ENCODE data around the gene CRELD1. TPM values are rescaled to one million over a fixed set of nuclear protein-coding genes. Genes with fewer than 3 reads are reported as not detected.
"Not testable (repeated sequence)": the region's sequence is repeated elsewhere in the genome, so short reads cannot be mapped to it uniquely, and the experiment has no call there.

Gene CRELD1, protein sequence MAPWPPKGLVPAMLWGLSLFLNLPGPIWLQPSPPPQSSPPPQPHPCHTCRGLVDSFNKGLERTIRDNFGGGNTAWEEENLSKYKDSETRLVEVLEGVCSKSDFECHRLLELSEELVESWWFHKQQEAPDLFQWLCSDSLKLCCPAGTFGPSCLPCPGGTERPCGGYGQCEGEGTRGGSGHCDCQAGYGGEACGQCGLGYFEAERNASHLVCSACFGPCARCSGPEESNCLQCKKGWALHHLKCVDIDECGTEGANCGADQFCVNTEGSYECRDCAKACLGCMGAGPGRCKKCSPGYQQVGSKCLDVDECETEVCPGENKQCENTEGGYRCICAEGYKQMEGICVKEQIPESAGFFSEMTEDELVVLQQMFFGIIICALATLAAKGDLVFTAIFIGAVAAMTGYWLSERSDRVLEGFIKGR
- total RNA-seq = 22.9 and 24.0 TPM in 2 replicates

DNA sequence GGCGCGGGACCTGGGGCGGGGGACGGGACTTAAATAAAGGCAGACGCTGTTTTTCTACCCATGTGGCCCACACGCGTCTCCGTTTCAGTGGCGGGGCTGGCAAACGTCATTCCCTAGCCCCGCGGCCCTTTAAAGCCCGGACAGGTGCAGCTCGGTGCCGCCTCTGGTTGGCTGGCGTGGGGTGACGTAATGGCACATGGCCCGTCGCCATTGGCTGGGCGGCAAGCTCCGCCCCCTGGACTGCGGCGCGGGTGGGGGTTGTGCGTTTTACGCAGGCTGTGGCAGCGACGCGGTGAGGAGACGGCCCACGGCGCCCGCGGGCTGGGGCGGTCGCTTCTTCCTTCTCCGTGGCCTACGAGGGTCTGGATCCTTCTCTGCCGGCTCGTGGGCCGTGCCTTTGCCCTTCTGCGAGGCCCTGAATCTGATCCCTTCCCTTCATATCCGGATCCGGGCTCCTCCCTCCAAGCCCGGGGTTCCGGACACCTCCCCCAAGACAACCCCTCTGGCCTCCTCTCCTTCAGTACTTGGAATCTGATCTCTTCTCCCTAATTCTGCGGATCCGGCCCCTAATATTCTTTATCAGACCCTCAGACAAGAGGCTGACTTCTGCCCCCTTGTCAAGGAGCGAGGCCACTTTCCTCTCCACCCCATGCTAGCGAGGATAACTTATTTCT lies at the start of gene CRELD1:
TSS of gene CRELD1 (plus strand) at position 274 of the 674 bp plus-strand sequence. CDS start 605 bp downstream, outside the sequence.
- intact Hi-C loops (cut with micrococcal nuclease) = loop anchor here (1.0 to 10.0 kb wide), 11 partner anchors 13 to 389 kb away; partner anchors contain the start of genes ARPC4, BRPF1, EMC3 and FANCD2
- H3K27ac Mint-ChIP-seq = peak within 1 kb of the TSS; percentile 90
- peak; percentile 96 for DNase-seq (ENCODE audit: low spot score)
- H3K4me3 Mint-ChIP-seq (ENCODE audit: low read depth) = peak within 1 kb of the TSS; percentile 98
- H3K4me1 Mint-ChIP-seq (ENCODE audit: low read depth) = peaks cover 29% of the 10 kb centered on the region
- no peaks in the 10 kb centered on the region for H3K9me3 Mint-ChIP-seq
- H3K36me3 Mint-ChIP-seq (ENCODE audit: low read depth) = peaks cover 23% of the 10 kb centered on the region
- H3K27me3 Mint-ChIP-seq (ENCODE audit: low read depth) = no peaks in the 10 kb centered on the region

DNA sequence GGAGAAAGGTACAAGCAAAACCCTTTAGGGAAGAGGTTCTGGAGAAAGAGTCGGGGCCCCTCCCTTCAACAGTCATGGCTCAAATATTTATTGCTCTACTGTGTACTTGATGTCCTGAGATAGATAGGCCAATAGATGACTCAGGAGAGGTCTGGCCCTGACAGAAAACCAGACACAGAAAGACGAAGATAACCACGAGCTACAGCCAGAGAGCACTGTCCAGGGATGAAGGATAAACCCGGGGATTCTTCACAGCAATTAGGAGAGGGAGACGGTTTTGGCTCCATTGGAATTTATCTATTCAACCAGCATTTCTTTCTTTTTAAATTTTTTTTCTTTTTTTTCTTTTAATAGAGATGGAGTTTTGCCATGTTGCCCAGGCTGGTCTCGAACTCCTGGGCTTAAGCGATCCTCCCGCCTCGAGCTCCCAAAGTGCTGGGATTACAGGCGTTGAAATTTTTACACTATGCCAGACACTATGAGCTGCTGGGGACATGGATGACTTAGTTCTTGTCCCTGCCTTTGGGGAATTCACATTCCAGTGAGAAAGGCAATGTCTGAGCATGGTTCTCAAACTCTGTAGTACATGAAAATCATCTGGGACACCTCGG lies 49.0 kb upstream of the CRELD1 start:
- H3K9me3 Mint-ChIP-seq = no peaks in the 10 kb centered on the region
- no peak overlapping the region for H3K4me3 Mint-ChIP-seq (ENCODE audit: low read depth)
- DNase-seq (ENCODE audit: low spot score) = no peak
- peaks cover 3% of the 10 kb centered on the region for H3K27me3 Mint-ChIP-seq (ENCODE audit: low read depth)
- no peaks in the 10 kb centered on the region for H3K36me3 Mint-ChIP-seq (ENCODE audit: low read depth)
- intact Hi-C loops (cut with micrococcal nuclease) = no loop called here
- peaks cover 3% of the 10 kb centered on the region for H3K4me1 Mint-ChIP-seq (ENCODE audit: low read depth)
- H3K27ac Mint-ChIP-seq = no peak overlapping the region

DNA sequence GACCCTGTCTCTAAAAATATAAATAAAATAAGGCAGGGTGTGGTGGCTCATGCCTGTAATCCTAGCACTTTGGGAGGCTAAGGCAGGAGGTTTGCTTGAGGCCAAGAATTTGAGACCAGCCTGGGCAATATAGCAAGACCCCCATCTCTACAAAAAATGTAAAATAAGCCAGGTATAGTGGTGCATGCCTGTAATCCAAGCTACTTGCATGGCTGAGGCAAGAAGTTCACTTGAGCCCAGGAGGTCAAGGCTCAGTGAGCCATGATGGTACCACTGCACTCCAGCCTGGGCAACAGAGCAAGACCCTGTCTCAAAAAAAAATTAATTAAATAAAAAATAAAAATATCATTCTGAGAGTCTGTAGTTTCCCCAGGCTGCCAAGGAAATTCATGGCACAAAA lies 47.3 kb upstream of the CRELD1 start:
- H3K4me3 Mint-ChIP-seq (ENCODE audit: low read depth) = no peak overlapping the region
- intact Hi-C loops (cut with micrococcal nuclease) = no loop called here
- no peaks in the 10 kb centered on the region for H3K9me3 Mint-ChIP-seq
- peaks cover 3% of the 10 kb centered on the region for H3K27me3 Mint-ChIP-seq (ENCODE audit: low read depth)
- H3K27ac Mint-ChIP-seq = no peak overlapping the region
- H3K4me1 Mint-ChIP-seq (ENCODE audit: low read depth) = peaks cover 4% of the 10 kb centered on the region
- no peak for DNase-seq (ENCODE audit: low spot score)
- H3K36me3 Mint-ChIP-seq (ENCODE audit: low read depth) = peaks cover 7% of the 10 kb centered on the region

DNA sequence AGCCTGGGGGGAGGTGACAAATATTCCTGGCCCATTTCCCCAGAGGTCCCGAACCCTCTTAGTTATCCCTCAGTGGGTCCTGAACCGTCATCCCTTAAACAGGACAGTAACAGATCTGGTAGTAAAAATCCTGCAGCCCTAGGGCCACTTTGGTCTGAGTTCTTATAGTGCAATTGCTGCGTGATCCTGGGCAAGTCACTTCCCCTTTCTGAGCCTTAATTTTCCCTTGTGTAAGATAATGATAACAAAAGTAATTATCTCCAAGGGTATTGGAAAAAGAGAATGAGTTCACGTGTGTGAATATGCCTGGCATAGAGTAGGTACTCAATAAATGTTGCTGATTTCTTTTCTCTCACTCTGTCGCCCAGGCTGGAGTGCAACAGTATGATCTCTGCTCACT lies 46.2 kb upstream of the CRELD1 start:
- Mint-ChIP-seq H3K36me3 (ENCODE audit: low read depth) (peaks cover 14% of the 10 kb centered on the region), H3K9me3 (no peaks in the 10 kb centered on the region), H3K4me1 (ENCODE audit: low read depth) (peaks cover 9% of the 10 kb centered on the region), H3K27ac (no peak overlapping the region), H3K4me3 (ENCODE audit: low read depth) (no peak overlapping the region), H3K27me3 (ENCODE audit: low read depth) (peaks cover 3% of the 10 kb centered on the region)
- intact Hi-C loops (cut with micrococcal nuclease) = no loop called here
- no peak for DNase-seq (ENCODE audit: low spot score)

DNA sequence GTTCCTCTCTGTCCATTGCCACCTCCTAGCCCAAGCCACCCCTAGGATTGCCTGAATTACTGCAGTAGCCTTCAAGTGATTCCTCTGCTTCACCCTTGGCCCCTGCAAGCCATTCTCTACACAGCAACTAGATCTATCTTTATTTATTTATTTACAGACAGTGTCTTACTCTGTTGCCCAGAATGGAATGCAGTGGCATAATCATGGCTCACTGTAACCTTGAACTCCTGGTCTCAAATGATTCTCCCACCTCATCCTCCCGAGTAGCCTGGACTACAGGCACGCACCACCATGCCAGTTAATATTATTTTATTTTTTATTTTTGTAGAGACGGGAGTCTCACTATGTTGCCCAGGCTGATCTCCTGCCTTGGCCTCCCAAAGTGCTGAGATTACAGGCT lies 45.1 kb upstream of the CRELD1 start:
- intact Hi-C loops (cut with micrococcal nuclease) = no loop called here
- H3K4me3 Mint-ChIP-seq (ENCODE audit: low read depth) = no peak overlapping the region

DNA sequence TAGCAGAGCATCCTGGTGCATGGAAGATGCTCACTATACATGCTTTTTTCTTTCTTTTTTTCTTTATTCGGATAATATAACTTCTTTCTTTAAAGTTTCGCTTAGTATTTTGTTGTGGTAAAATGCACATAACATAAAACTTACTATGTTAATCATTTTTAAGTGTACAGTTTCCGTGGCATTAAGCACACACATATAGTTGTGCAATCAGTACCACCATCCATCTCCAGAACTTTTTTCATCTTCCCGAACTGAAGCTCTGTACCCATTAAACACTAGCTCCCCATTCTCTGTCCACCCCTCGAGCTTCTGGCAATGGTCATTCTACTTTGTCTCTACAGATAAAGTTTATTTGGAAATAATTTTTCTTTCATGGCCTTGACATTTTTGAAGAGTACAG lies 44.2 kb upstream of the CRELD1 start:
- Mint-ChIP-seq H3K27ac (no peak overlapping the region), H3K36me3 (ENCODE audit: low read depth) (peaks cover 32% of the 10 kb centered on the region), H3K4me1 (ENCODE audit: low read depth) (peaks cover 25% of the 10 kb centered on the region), H3K9me3 (no peaks in the 10 kb centered on the region), H3K4me3 (ENCODE audit: low read depth) (no peak overlapping the region), H3K27me3 (ENCODE audit: low read depth) (no peaks in the 10 kb centered on the region)
- no peak for DNase-seq (ENCODE audit: low spot score)
- intact Hi-C loops (cut with micrococcal nuclease) = no loop called here

More for the DNA sequence above, 45.1 kb upstream of the CRELD1 start:
- peaks cover 3% of the 10 kb centered on the region for H3K27me3 Mint-ChIP-seq (ENCODE audit: low read depth)
- H3K36me3 Mint-ChIP-seq (ENCODE audit: low read depth) = peaks cover 24% of the 10 kb centered on the region
- no peak for DNase-seq (ENCODE audit: low spot score)
- no peak overlapping the region for H3K27ac Mint-ChIP-seq
- no peaks in the 10 kb centered on the region for H3K9me3 Mint-ChIP-seq
- H3K4me1 Mint-ChIP-seq (ENCODE audit: low read depth) = peaks cover 17% of the 10 kb centered on the region

DNA sequence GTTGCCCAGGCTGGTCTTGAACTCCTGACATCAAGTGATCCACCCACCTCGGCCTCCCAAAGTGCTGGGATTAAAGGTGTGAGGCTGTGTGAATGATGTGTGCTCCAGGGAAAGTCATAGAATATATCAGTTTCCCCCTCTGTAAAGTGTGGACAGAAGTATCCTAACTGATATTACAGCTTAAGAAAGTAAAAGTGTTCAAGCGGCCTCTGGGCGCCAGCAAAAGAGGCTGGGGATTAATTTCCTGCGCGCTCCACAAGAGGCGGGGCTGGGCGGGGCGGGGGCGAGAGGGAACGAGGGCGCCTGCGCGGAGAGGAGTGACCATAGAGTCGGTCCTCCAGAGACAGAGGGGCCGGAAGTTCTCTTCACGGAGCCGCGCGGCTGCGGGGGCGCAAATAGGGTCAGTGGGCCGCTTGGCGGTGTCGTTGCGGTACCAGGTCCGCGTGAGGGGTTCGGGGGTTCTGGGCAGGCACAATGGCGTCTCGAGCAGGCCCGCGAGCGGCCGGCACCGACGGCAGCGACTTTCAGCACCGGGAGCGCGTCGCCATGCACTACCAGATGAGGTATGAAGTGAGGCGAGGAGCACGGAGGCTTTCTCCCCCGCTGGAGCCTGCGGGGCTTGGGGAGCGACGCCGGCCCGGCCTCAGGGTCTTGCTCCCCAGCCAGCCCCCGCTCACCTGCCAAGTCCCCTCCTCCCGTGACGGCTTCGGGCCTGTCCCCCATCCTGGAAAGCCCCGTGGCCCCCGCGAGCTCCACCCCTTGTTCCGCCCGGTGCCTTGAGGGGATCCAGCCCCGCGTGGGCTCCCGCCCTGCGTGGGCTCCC lies 43.2 kb upstream of the CRELD1 start, which contains the start of gene JAGN1:
TSS of gene JAGN1 (plus strand) at position 362 of the 823 bp plus-strand sequence. CDS start at position 475, 113 bp downstream.
- intact Hi-C loops (cut with micrococcal nuclease) = loop anchor here (1.0 to 5.0 kb wide), 7 partner anchors 13 to 547 kb away; partner anchors contain the start of genes BRPF1, CRELD1, RPUSD3 and SETD5
- Mint-ChIP-seq H3K4me3 (ENCODE audit: low read depth) (peak within 1 kb of the TSS; percentile 97), H3K9me3 (no peaks in the 10 kb centered on the region), H3K27me3 (ENCODE audit: low read depth) (no peaks in the 10 kb centered on the region), H3K27ac (peak within 1 kb of the TSS; percentile 99), H3K4me1 (ENCODE audit: low read depth) (peaks cover 31% of the 10 kb centered on the region), H3K36me3 (ENCODE audit: low read depth) (peaks cover 39% of the 10 kb centered on the region)
- DNase-seq (ENCODE audit: low spot score) = peak; percentile 83

DNA sequence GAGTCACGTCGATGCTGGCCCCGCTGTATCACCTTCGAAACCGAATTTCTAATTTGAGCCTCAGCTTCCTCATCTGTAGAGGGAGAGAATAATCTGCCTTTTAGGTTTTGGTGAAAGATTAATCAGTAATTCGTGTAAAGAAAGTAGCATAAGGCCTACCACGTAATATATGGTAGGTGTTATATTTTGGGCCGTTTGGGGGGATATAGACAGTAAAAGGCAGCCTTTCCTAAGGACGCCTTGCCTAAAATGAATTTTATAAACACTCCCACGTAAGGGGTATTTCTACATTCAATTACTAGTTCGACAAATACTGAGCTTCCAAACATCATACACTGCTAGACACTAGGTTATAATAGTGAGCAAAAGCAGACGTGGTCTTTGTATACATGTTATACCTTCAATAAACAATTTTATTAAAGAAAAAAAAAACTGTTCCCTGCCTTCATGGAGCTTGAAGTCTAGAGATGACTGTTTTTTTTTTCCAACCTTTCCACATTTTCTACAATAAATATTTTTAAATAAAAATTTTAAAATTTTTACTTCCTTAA lies 42.5 kb upstream of the CRELD1 start:
- no peak for DNase-seq (ENCODE audit: low spot score)
- intact Hi-C loops (cut with micrococcal nuclease) = loop anchor here (2.0 to 5.0 kb wide), 4 partner anchors 24 to 546 kb away; partner anchors contain the start of genes RPUSD3 and SETD5
- Mint-ChIP-seq H3K36me3 (ENCODE audit: low read depth) (peaks cover 41% of the 10 kb centered on the region), H3K4me3 (ENCODE audit: low read depth) (peak overlapping the region; percentile 97), H3K27me3 (ENCODE audit: low read depth) (no peaks in the 10 kb centered on the region), H3K9me3 (no peaks in the 10 kb centered on the region), H3K27ac (peak overlapping the region; percentile 99), H3K4me1 (ENCODE audit: low read depth) (peaks cover 33% of the 10 kb centered on the region)

DNA sequence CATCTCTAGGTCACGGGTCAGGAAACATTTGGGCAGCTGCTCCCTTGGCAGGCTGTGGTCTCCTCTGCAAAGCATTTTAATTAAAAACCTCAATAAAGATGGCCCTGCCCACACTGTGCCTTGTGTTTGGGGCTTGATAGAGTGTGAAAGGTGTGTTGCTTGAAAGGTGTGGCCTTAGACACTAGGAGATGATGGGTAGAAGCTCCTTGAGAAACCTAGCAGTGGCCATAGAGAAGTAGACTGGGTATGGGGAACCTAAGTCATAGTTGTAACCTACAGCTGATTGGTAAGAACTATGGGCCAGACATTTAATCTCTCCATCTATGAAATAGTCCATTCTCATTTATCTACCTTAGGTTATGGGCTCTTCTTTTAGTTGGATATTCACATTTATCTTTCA lies 39.9 kb upstream of the CRELD1 start:
- Mint-ChIP-seq H3K36me3 (ENCODE audit: low read depth) (peaks cover 45% of the 10 kb centered on the region), H3K4me3 (ENCODE audit: low read depth) (no peak overlapping the region), H3K27me3 (ENCODE audit: low read depth) (no peaks in the 10 kb centered on the region), H3K9me3 (no peaks in the 10 kb centered on the region), H3K4me1 (ENCODE audit: low read depth) (peaks cover 33% of the 10 kb centered on the region), H3K27ac (peak overlapping the region; percentile 26)
- intact Hi-C loops (cut with micrococcal nuclease) = loop anchor here (5.0 kb wide), 2 partner anchors 496 to 544 kb away; partner anchors contain the start of gene SETD5
- no peak for DNase-seq (ENCODE audit: low spot score)

DNA sequence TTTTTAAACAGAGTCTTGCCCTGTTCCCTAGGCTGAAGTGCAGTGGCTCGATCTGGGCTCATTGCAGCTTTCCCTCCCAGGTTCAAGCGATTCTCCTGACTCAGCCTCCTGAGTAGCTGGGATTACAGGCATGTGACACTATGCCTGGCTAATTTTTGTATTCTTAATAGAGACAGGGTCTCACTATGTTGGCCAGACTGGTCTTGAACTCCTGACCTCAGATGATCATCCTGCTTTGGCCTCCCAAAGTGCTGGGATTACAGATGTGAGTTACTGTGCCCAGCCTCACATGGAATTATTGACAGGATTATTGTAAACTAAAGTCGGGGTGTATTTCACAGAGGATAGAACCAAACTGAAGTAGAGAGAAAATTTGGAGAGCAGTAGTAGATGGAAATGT lies 37.9 kb upstream of the CRELD1 start:
- Mint-ChIP-seq H3K36me3 (ENCODE audit: low read depth) (peaks cover 42% of the 10 kb centered on the region), H3K4me1 (ENCODE audit: low read depth) (peaks cover 29% of the 10 kb centered on the region)
- H3K27ac Mint-ChIP-seq; intact Hi-C loops (cut with micrococcal nuclease); H3K4me3 Mint-ChIP-seq (ENCODE audit: low read depth); DNase-seq (ENCODE audit: low spot score); H3K9me3 Mint-ChIP-seq; H3K27me3 Mint-ChIP-seq (ENCODE audit: low read depth): not testable (repeated sequence)

DNA sequence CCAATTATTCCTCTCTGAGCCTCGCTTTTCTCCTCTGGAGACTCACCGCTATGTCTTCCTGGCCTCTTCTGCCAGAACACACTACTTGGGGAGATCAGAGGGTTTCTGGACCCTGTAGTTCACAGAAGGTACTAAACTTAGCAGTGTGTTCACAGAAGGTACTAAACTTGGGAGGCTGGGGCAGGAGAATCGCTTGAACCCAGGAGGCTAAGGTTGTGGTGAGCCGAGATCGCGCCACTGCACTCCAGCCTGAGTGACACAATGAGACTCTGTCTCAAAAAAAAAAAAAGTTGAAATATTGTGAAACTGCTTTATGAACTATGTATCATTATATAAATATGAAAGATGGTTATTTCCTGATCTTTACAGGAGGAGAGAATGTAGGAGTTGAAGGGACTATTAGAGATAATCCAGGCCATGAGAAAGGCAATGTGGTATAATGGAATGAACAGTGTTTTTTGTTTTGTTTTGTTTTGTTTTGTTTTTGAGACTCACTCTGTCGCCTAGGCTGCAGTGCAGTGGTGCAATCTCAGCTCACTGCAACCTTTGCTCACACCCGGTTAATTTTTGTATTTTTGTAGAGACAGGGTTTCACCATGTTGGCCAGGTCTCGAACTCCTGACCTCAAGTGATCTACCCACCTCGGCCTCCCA lies 36.8 kb upstream of the CRELD1 start:
- H3K27ac Mint-ChIP-seq; H3K27me3 Mint-ChIP-seq (ENCODE audit: low read depth); DNase-seq (ENCODE audit: low spot score); H3K9me3 Mint-ChIP-seq; intact Hi-C loops (cut with micrococcal nuclease); H3K4me3 Mint-ChIP-seq (ENCODE audit: low read depth): not testable (repeated sequence)
- Mint-ChIP-seq H3K36me3 (ENCODE audit: low read depth) (peaks cover 34% of the 10 kb centered on the region), H3K4me1 (ENCODE audit: low read depth) (peaks cover 30% of the 10 kb centered on the region)
